Esophagus squamous epithelium (tissue), 5 donors: ENCODE data around the gene POMC. TPM values are rescaled to one million over a fixed set of nuclear protein-coding genes. Genes with fewer than 3 reads are reported as not detected.
"Not testable (repeated sequence)": the region's sequence is repeated elsewhere in the genome, so short reads cannot be mapped to it uniquely, and the experiment has no call there.

Experiments used
- DNase-seq: peaks from one replicate; lab custom pipeline; 2025; lab: John Stamatoyannopoulos, UW
- H3K27ac ChIP-seq, 4 donors: fragments of 200-600 bp; sonication (generic); one replicate each; pipeline ENCODE4 v1.5.1; 2016 to 2019; ENCODE audit warnings: mild to moderate bottlenecking in 1 of 4
- H3K27me3 ChIP-seq, 4 donors: fragments of 200-600 bp; sonication (generic); 1 replicate in 3 of 4; 2 replicates in 1 of 4; pipeline versions ENCODE4 v1.5.1 to v1.6.0; 2017 to 2021; ENCODE audit warnings: antibody characterized with exemption in 1 of 4
- H3K36me3 ChIP-seq, 3 donors: fragments of 200-600 bp; sonication (generic); one replicate each; pipeline ENCODE4 v1.5.1; 2016 to 2019
- H3K4me1 ChIP-seq, 3 donors: fragments of 200-600 bp; sonication (generic); one replicate each; pipeline ENCODE4 v1.5.1; 2017 to 2019
- H3K4me3 ChIP-seq, 4 donors: fragments of 200-600 bp; sonication (generic); 1 replicate in 3 of 4; 2 replicates in 1 of 4; pipeline ENCODE4 v1.5.1; 2016 to 2019; ENCODE audit warnings: mild to moderate bottlenecking in 2 of 4, moderate library complexity in 1 of 4
- H3K9me3 ChIP-seq, 3 donors: fragments of 200-600 bp; sonication (generic); one replicate each; pipeline ENCODE4 v1.5.1; 2016 to 2019
- CTCF ChIP-seq, 6 experiments: fragments of 450-650 bp in 4 of 6; fragments of 200-600 bp in 2 of 6; sonication (generic) in 2 of 6; IDR thresholded peaks; one replicate each; pipeline ENCODE4 v1.5.1; 2016 to 2019; ENCODE audit warnings: antibody characterized with exemption in 6 of 6, mild to moderate bottlenecking in 4 of 6, moderate library complexity in 4 of 6
- POLR2A ChIP-seq, 4 donors: fragments of 450-650 bp; IDR thresholded peaks; one replicate each; pipeline ENCODE4 v1.6.1; 2017; ENCODE audit warnings: antibody characterized with exemption in 4 of 4, mild to moderate bottlenecking in 4 of 4, moderate library complexity in 3 of 4
- WGBS, 2 donors: methylation state at CpG; one replicate each; pipeline ENCODE4 v1.1.5; 2018; 5-methylcytosine and 5-hydroxymethylcytosine counted together
- intact Hi-C: fragments of 100-400 bp; cut with DNase I; formaldehyde crosslinking; loops from one replicate; pipeline ENCODE4 v1.15.0; 2022
- total RNA-seq, 4 donors: library from RNA; depleted of rRNA; stranded (reverse); fragments of >200 nt; gene quantifications; one replicate each; pipeline ENCODE4 v1.1.0, GENCODE V29; 2016
- donor health status: DM: yes; HTN: yes; CAD: no.

POMC gene
- total RNA-seq, 4 donors from 2014 or later, result 3.1 to 6.1 (median 3.4) TPM; not detected in 1

GRCh38 chr2:25213229-25213628 lies 44.8 kb upstream of the POMC start:
- TF ChIP-seq CTCF (IDR thresholded peaks at IDR 0.05) (no peak), POLR2A (IDR thresholded peaks at IDR 0.05) (no peak)
- Histone ChIP-seq H3K27me3 (no peaks in the 10 kb centered on the region), H3K36me3 (no peaks in the 10 kb centered on the region), H3K4me3 (no peak overlapping the region), H3K9me3 (no peaks in the 10 kb centered on the region), H3K4me1 (peaks cover 7 to 11% (median 8%) of the 10 kb centered on the region in 3 donors), H3K27ac (no peak overlapping the region)
- WGBS, 2 donors, result 46 to 58% methylated on average over 3 to 6 of the region's 8 CpGs
- intact Hi-C loops, result no loop called here
- no peak for DNase-seq

GRCh38 chr2:25210923-25211322 lies 42.5 kb upstream of the POMC start:
- DNase-seq, intact Hi-C loops, H3K4me3 ChIP-seq, H3K36me3 ChIP-seq, H3K27me3 ChIP-seq, H3K4me1 ChIP-seq, H3K27ac ChIP-seq, H3K9me3 ChIP-seq: not testable (repeated sequence)
- WGBS, 2 donors, result 89 to 91% methylated on average over 4 to 6 of the region's 6 CpGs

GRCh38 chr2:25207078-25207545 lies 38.7 kb upstream of the POMC start:
- no peaks in the 10 kb centered on the region for H3K36me3 ChIP-seq
- 63 to 90% methylated on average over 3 to 4 of the region's 5 CpGs for WGBS, 2 donors
- no peak for TF ChIP-seq CTCF (IDR thresholded peaks at IDR 0.05)
- TF ChIP-seq POLR2A (IDR thresholded peaks at IDR 0.05), result no peak
- DNase-seq, result no peak
- intact Hi-C loops, result no loop called here
- H3K27me3 ChIP-seq, result peaks cover 0 to 5% (median 0%) of the 10 kb centered on the region in 4 donors
- H3K27ac ChIP-seq, result no peak overlapping the region
- H3K4me1 ChIP-seq, result peaks cover 0 to 5% (median 0%) of the 10 kb centered on the region in 3 donors
- no peaks in the 10 kb centered on the region for H3K9me3 ChIP-seq
- no peak overlapping the region for H3K4me3 ChIP-seq

GRCh38 chr2:25204190-25204838 lies 35.9 kb upstream of the POMC start:
- H3K4me1 ChIP-seq, result peaks cover 0 to 5% (median 0%) of the 10 kb centered on the region in 3 donors
- H3K27me3 ChIP-seq, result peaks cover 0 to 5% (median 0%) of the 10 kb centered on the region in 4 donors
- peak overlapping the region in 3 of 4 donors; percentile 16 to 47 (median 29) for H3K4me3 ChIP-seq
- intact Hi-C loops, result no loop called here
- no peaks in the 10 kb centered on the region for H3K36me3 ChIP-seq
- H3K9me3 ChIP-seq, result no peaks in the 10 kb centered on the region
- H3K27ac ChIP-seq, result no peak overlapping the region
- no peak for DNase-seq
- WGBS, 2 donors, result 52 to 59% methylated on average over 17 to 25 of the region's 59 CpGs
- TF ChIP-seq CTCF (IDR thresholded peaks at IDR 0.05) (no peak), POLR2A (IDR thresholded peaks at IDR 0.05) (no peak)

GRCh38 chr2:25202275-25202674 lies 33.9 kb upstream of the POMC start:
- WGBS, 2 donors, result 68 to 90% methylated on average over 8 to 9 of the region's 11 CpGs
- intact Hi-C loops, result no loop called here
- TF ChIP-seq POLR2A (IDR thresholded peaks at IDR 0.05) (no peak), CTCF (IDR thresholded peaks at IDR 0.05) (no peak)
- H3K4me1 ChIP-seq, result peaks cover 0 to 12% (median 0%) of the 10 kb centered on the region in 3 donors
- H3K4me3 ChIP-seq, result no peak overlapping the region
- no peak overlapping the region for H3K27ac ChIP-seq
- no peak for DNase-seq
- peaks cover 0 to 5% (median 0%) of the 10 kb centered on the region in 4 donors for H3K27me3 ChIP-seq
- H3K36me3 ChIP-seq, result no peaks in the 10 kb centered on the region
- H3K9me3 ChIP-seq, result no peaks in the 10 kb centered on the region
